ENCODE results near the gene FES. TPM values are rescaled to one million over a fixed set of nuclear protein-coding genes. Genes with fewer than 3 reads are reported as not detected.

The FES gene
- total RNA-seq, 1 experiment from 2014 or later, result 6.7 TPM

DNA sequence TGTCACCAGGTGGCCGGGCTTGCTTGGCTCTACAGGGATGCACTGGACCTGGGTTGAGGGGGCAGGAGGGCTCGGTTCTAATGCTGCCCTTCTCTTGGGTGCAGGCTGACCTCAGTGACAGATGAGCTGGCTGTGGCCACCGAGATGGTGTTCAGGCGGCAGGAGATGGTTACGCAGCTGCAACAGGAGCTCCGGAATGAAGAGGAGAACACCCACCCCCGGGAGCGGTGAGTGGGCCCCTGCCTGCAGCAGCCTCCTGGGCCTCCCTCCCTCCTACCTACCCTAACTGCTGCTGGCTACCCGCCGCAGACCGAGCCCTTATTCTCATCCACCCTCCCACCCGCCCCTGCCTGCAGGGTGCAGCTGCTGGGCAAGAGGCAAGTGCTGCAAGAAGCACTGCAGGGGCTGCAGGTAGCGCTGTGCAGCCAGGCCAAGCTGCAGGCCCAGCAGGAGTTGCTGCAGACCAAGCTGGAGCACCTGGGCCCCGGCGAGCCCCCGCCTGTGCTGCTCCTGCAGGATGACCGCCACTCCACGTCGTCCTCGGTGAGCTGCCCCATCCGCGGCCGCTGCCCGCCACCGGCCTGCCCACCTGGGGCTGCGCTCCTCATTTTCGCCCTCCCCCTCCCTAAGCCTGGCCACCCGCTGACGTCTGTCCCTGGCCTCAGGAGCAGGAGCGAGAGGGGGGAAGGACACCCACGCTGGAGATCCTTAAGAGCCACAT is 5.6 kb downstream of the FES start:
- TF ChIP-seq, protein P1, sequence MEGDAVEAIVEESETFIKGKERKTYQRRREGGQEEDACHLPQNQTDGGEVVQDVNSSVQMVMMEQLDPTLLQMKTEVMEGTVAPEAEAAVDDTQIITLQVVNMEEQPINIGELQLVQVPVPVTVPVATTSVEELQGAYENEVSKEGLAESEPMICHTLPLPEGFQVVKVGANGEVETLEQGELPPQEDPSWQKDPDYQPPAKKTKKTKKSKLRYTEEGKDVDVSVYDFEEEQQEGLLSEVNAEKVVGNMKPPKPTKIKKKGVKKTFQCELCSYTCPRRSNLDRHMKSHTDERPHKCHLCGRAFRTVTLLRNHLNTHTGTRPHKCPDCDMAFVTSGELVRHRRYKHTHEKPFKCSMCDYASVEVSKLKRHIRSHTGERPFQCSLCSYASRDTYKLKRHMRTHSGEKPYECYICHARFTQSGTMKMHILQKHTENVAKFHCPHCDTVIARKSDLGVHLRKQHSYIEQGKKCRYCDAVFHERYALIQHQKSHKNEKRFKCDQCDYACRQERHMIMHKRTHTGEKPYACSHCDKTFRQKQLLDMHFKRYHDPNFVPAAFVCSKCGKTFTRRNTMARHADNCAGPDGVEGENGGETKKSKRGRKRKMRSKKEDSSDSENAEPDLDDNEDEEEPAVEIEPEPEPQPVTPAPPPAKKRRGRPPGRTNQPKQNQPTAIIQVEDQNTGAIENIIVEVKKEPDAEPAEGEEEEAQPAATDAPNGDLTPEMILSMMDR (conservative IDR thresholded peaks at IDR 0.05), result no peak
- H3K23me2 ChIP-seq (ENCODE audit: insufficient read length, low read depth, low read length, poor library complexity, severe bottlenecking), result no peaks in the 10 kb centered on the region
- no peak for DNase-seq
- no peaks in the 10 kb centered on the region; the same call in 1 of the 2 replicates for H3K27me3 Mint-ChIP-seq (ENCODE audit: low read depth)
- H2BK5ac ChIP-seq (ENCODE audit: insufficient read length, low read length), result no peak overlapping the region
- no peaks in the 10 kb centered on the region for H3K79me1 ChIP-seq (ENCODE audit: insufficient read depth, low read depth, low read length, poor library complexity, severe bottlenecking)
- no peak overlapping the region for H3K14ac ChIP-seq (ENCODE audit: insufficient read depth, low read length)
- H3K18ac ChIP-seq (ENCODE audit: insufficient read length, low read depth, low read length), result no peak overlapping the region
- H2AFZ ChIP-seq (ENCODE audit: low read length), result no peak overlapping the region
- H2AK5ac ChIP-seq (ENCODE audit: insufficient read length, low read length), result no peak overlapping the region
- no peak overlapping the region for H2BK15ac ChIP-seq (ENCODE audit: low read depth, low read length)
- no peak overlapping the region for H3K27ac ChIP-seq (ENCODE audit: insufficient read length, low read depth, low read length)
- no peak overlapping the region for H3K4me3 Mint-ChIP-seq
- no peaks in the 10 kb centered on the region for H3K27me3 ChIP-seq (ENCODE audit: insufficient read depth, low read length)
- H3K56ac ChIP-seq (ENCODE audit: insufficient read length, low read depth, low read length), result no peak overlapping the region
- H3K79me2 ChIP-seq (ENCODE audit: insufficient read depth, low read length), result no peaks in the 10 kb centered on the region
- peaks cover 4 to 10% (median 4%) of the 10 kb centered on the region in 3 experiments; a peak in 5 of 7 replicates for H3K36me3 Mint-ChIP-seq (ENCODE audit: insufficient read depth in 1 of 3, low read depth in 3 of 3)
- no CpG with 5 or more reads among the region's 31 CpGs for WGBS (ENCODE audit: extremely low coverage, insufficient read length, low lambda C conversion rate)
- no peaks in the 10 kb centered on the region; the same call in 1 of the 2 replicates for H3K4me1 ChIP-seq (ENCODE audit: insufficient read depth, low read length)
- H3K9me3 Mint-ChIP-seq, result no peaks in the 10 kb centered on the region; a peak in 1 of 5 replicates
- no peak overlapping the region for H4K5ac ChIP-seq (ENCODE audit: insufficient read length, low read depth, low read length)
- H3K4me1 Mint-ChIP-seq, result peaks cover 9 to 19% of the 10 kb centered on the region in 2 experiments
- H3K23ac ChIP-seq (ENCODE audit: insufficient read length, low read depth, low read length), result no peak overlapping the region
- H3T11ph ChIP-seq (ENCODE audit: low read length), result no peak overlapping the region
- H3K9ac ChIP-seq (ENCODE audit: extremely low read depth, insufficient read length, low read length), result no peak overlapping the region
- H3K4ac ChIP-seq (ENCODE audit: low read depth, low read length), result no peak overlapping the region
- H3K4me2 ChIP-seq (ENCODE audit: insufficient read depth, insufficient read length, low read length), result no peak overlapping the region
- peak overlapping the region in 1 of 3 experiments; percentile 65; a peak in 2 of 7 replicates for H3K27ac Mint-ChIP-seq
- no peak overlapping the region for H2BK120ac ChIP-seq (ENCODE audit: low read depth, low read length, poor library complexity, severe bottlenecking)
- no peak overlapping the region for H2BK12ac ChIP-seq (ENCODE audit: insufficient read length, low read depth, low read length)
- H2BK20ac ChIP-seq (ENCODE audit: low read depth, low read length, poor library complexity, severe bottlenecking), result no peak overlapping the region
- H4K8ac ChIP-seq (replicated peaks; ENCODE audit: insufficient read length, low read depth, low read length), result no peak overlapping the region
- H4K91ac ChIP-seq (ENCODE audit: insufficient read length, low read depth, low read length), result no peak overlapping the region
- no peaks in the 10 kb centered on the region for H3K9me3 ChIP-seq (ENCODE audit: control insufficient read depth, low read depth, low read length)
- no peaks in the 10 kb centered on the region for H4K20me1 ChIP-seq (ENCODE audit: control insufficient read depth, insufficient read depth, insufficient read length)

Measured in H9 (cell line).